DLD1 (cell line): Measurements from ENCODE around the gene ZHX3.

Experiments
- in situ Hi-C: cut with HindIII; loops from 2 replicates; pipeline ENCODE4 v1.10.0; 2017; ENCODE audit warnings: low sequenced_read_pairs

Gene ZHX3

GRCh38 chr20:41173791-41174341 is 143.7 kb downstream of the ZHX3 start:
- in situ Hi-C loops = no loop called here

DNA sequence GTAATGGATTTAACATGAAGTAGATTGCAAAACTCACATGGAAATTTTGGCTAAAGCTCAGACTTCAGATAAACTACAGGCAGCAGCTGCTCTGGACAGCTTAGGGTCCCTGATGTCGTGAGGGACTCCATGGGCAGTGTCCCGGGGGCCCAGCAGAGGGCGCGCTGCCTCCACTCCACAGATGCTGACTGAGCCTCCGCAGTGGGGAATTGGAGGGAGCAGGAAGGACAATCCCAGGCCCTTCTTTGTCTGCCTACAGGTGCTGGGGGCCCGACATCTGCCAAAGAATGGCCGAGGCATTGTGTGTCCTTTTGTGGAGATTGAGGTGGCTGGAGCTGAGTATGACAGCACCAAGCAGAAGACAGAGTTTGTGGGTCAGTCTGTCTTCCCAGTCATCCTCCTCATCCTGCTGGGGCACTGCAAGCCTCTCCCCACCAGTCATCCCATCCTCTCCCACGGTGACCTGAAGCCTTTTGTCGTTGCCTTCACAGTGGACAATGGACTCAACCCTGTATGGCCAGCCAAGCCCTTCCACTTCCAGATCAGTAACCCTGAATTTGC is 144.3 kb downstream of the ZHX3 start:
- in situ Hi-C loops = no loop called here

GRCh38 chr20:41172296-41173140 is 145.0 kb downstream of the ZHX3 start:
- in situ Hi-C loops = no loop called here

DNA sequence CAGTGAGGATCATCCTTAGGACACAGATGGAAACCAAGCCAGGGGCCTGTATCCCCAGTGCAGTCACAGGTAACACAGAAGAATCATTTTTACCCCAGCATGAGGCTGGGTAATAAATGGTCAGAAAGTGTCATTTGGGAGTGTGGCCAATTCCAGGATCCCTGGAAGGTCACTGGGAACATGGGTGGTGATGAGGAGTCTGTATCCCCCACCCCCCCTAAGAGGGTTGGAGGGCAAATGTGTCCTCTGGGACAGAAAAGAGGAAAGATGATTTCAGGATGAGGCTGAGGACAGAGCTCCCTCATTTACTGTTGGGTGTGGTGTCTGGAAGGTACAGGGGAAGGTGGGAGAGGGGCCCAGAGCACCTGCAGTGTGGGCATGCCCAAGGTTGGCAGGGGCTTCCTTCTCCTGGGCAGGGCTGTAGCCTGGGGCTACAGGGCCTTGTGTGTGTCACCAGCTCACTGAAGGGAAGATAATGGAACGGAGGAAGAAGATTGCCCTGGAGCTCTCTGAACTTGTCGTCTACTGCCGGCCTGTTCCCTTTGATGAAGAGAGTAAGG is 145.7 kb downstream of the ZHX3 start:
- in situ Hi-C loops = no loop called here

- in situ Hi-C loops = no loop called here
Observed at GRCh38 chr20:41170386-41171105, 147.0 kb downstream of the ZHX3 start.

- in situ Hi-C loops = no loop called here
Observed at GRCh38 chr20:41169791-41170351, 147.7 kb downstream of the ZHX3 start.

DNA sequence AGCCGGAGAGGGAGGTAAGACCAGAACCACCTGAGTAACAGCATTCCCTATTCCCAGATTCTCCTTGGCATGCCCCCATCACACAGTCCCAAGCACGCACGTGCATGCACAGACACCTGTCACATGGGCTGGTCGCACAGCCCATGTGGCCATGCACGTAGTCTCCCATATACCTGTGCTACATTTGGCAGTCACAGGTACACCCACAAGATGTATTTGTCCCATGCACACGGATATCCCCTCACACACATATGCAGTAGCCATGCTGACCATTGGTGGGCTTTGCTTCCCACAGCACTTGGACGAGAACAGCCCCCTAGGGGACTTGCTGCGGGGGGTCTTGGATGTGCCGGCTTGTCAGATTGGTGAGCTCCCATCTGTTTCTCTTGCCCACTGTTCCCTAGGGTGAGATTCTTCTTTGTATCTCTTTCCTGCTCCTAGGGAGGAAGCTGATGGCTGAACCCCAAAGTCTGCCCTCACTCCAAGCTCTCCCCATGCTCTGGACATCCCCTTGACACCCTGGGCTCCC is 148.3 kb downstream of the ZHX3 start:
- in situ Hi-C loops = no loop called here

DNA sequence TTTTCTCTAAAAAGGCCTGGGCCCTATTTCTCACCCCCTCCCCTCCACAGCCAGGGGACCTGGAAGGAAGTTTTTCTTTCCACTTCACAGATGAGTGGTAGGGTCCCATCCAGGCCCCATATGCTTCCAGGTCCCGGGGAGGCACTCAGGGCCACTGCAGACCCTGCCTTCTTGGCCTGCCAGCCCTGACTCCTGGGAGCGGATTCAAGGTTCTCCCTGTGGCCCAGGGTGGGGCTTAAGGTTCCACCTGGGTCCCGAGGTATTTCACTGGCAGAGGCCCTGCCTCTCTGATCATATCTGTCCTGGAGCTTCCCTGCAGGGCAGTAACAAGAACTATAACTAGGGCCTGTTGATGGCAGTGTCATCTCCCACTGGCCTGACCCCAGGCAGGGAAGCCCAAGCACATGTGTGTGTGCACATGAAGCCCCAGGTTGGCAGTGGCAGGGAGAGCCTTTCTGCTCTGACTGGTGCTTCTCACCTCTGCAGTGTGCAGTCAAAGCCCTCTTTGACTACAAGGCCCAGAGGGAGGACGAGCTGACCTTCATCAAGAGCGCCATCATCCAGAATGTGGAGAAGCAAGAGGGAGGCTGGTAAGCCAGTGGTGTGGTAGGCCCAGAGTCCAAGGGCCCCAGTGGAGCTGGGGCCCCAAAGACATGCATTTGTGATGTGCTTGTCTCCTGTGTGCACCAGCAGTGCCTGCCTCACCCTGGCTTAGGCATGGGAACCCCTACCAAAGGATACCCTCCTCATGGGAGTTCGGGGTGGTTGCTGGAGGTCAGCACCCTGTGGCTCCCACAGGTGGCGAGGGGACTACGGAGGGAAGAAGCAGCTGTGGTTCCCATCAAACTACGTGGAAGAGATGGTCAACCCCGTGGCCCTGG is 149.0 kb downstream of the ZHX3 start:
- in situ Hi-C loops = no loop called here

DNA sequence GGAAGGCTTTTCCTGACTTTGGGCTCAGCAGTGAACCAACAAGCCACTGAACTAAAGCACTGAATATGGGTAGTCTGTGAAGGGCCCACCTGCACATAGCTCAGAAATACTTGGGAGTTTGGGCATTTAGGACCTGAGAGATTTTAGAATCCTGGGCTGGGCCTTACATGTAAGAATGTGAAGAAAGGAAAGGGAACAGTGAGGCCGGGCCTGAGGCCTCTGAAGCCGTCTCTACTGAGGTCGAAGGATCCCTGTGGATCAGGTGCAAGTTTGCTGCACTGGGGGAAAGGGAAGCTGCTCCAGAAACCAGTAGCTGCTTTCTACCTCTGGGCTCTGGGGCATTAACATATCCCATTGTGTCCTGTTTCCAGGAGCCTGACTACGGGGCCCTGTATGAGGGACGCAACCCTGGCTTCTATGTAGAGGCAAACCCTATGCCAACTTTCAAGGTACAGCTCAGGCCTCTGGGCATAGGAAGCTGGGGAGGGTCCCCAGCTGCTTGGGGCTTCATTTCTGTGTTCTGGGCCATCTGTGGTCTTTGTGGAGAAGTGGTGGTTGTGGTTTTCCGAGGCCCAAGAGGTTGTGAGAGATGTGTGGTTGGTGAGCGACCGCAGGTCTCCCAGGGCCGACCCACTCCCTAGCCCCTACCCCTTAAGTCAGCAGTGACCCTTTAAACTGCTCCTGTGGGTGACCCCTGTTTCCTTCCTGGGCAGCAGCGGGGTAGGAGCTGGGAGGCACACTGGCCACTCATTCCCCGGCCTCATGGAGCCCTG is 149.9 kb downstream of the ZHX3 start:
- in situ Hi-C loops = no loop called here

GRCh38 chr20:41167118-41167470 is 150.4 kb downstream of the ZHX3 start:
- in situ Hi-C loops = no loop called here

GRCh38 chr20:41166201-41167117 is 151.1 kb downstream of the ZHX3 start:
- in situ Hi-C loops = no loop called here

DNA sequence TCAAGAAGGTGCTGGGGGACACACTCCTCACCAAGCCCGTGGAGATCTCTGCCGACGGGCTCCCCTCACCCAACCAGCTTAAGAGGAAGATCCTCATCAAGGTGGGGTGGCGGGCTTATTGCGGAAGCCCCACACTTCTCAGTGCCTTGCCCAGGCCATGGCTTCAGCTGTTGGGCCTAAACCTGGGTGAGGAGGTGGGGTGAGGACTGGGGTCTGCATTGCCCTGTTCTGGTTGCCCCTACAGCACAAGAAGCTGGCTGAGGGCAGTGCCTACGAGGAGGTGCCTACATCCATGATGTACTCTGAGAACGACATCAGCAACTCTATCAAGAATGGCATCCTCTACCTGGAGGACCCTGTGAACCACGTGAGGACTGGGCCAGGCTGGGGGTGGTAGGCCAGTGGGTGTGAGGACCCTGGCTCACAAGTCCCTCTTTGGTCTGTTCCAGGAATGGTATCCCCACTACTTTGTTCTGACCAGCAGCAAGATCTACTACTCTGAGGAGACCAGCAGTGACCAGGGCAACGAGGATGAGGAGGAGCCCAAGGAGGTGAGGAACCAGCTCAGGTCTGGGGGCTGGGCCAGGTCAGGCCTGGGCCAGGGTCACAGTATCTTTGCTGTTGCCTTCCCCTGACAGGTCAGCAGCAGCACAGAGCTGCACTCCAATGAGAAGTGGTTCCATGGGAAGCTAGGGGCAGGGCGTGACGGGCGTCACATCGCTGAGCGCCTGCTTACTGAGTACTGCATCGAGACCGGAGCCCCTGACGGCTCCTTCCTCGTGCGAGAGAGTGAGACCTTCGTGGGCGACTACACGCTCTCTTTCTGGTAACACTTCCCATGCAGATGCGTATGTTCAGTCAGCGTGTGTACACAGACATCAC is 152.3 kb downstream of the ZHX3 start:
- in situ Hi-C loops = no loop called here

DNA sequence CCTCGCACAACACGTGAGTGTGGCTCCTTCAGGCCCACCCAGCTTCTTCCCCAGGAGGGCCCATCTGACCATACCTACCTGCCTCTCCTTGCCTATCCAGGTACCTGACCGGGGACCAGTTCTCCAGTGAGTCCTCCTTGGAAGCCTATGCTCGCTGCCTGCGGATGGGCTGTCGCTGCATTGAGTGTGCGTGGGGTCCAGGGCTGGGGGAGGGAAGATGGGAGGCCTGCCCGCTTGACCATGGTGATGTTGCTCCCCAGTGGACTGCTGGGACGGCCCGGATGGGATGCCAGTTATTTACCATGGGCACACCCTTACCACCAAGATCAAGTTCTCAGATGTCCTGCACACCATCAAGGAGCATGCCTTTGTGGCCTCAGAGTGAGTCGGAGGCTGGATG is 153.7 kb downstream of the ZHX3 start:
- in situ Hi-C loops = no loop called here

DNA sequence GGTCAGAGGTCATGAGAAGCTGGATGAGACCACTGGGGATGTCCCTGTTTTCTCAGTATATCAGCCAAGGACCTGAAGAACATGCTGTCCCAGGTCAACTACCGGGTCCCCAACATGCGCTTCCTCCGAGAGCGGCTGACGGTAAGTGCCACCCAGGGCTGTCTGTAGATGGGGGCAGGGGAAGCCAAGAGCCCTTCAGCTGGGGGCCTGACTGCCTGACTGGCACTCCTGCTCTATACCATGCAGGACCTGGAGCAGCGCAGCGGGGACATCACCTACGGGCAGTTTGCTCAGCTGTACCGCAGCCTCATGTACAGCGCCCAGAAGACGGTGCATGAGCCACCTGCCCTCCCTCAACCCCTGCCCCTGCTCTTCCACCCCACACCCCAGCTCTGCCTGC is 155.1 kb downstream of the ZHX3 start:
- in situ Hi-C loops = no loop called here

GRCh38 chr20:41161886-41162285 is 155.6 kb downstream of the ZHX3 start:
- in situ Hi-C loops = no loop called here

DNA sequence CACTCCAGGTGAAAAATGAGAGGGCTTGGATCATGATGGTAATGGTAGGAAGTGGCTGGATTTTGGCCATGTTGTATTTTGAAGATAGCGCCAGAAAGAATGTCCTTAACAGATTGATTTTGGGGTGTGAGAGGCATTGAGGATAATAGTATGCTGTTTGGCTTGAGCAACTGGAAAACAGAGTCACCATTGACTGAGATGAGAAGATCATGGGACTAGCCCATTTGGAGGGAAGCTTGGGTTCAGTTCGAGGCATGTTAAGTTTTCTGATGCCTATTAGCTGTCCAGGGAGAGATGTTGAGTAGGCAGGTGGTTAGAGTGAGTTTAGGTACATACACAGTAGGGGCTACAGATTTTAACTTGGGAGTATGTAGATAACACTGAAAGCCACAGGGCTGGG is 156.8 kb downstream of the ZHX3 start:
- in situ Hi-C loops = no loop called here

GRCh38 chr20:41159547-41159946 is 158.0 kb downstream of the ZHX3 start:
- in situ Hi-C loops = no loop called here
